ENCODE results near the gene PML.
"Not testable (repeated sequence)": the region's sequence is repeated elsewhere in the genome, so short reads cannot be mapped to it uniquely, and the experiment has no call there.

The PML gene

GRCh38 chr15:73959801-73960200 is 34.7 kb upstream of the PML start:
- DNase-seq, result no peak

- not testable (repeated sequence) for DNase-seq
Measured at GRCh38 chr15:73960472-73961070, 33.9 kb upstream of the PML start.

GRCh38 chr15:73962433-73962832 is 32.1 kb upstream of the PML start:
- no peak for DNase-seq

GRCh38 chr15:73964736-73965093 is 29.8 kb upstream of the PML start:
- DNase-seq, result peak; percentile 95

GRCh38 chr15:73965094-73965757 is 29.3 kb upstream of the PML start:
- DNase-seq, result peak; percentile 77

- DNase-seq, result no peak
Measured at GRCh38 chr15:73965758-73966113, 28.8 kb upstream of the PML start.

- DNase-seq, result no peak
Measured at GRCh38 chr15:73968461-73968860, 26.1 kb upstream of the PML start.

- no peak for DNase-seq
Measured at GRCh38 chr15:73969151-73969759, 25.3 kb upstream of the PML start.

- DNase-seq, result peak; percentile 97
Measured at GRCh38 chr15:73972984-73973682, 21.4 kb upstream of the PML start.

GRCh38 chr15:73973683-73974200 is 20.8 kb upstream of the PML start:
- not testable (repeated sequence) for DNase-seq

- not testable (repeated sequence) for DNase-seq
Measured at GRCh38 chr15:73975440-73976125, 18.9 kb upstream of the PML start.

GRCh38 chr15:73978896-73979295 is 15.6 kb upstream of the PML start:
- no peak for DNase-seq

GRCh38 chr15:73979636-73980035 is 14.9 kb upstream of the PML start:
- DNase-seq, result no peak

GRCh38 chr15:73981761-73982221 is 12.7 kb upstream of the PML start:
- no peak for DNase-seq

- DNase-seq, result peak; percentile 83
Measured at GRCh38 chr15:73982222-73982962, 12.1 kb upstream of the PML start.

GRCh38 chr15:73983211-73983727 is 11.2 kb upstream of the PML start:
- peak; percentile 30 for DNase-seq

- no peak for DNase-seq
Measured at GRCh38 chr15:73983773-73984172, 10.7 kb upstream of the PML start.

- no peak for DNase-seq
Measured at GRCh38 chr15:73984208-73984979, 10.1 kb upstream of the PML start.

GRCh38 chr15:73985101-73985873 is 9.2 kb upstream of the PML start:
- DNase-seq, result no peak

- no peak for DNase-seq
Measured at GRCh38 chr15:73986055-73986775, 8.3 kb upstream of the PML start.

All from eye (tissue), 1 donor.